ENCODE data around the gene TUT4. TPM values are rescaled to one million over a fixed set of nuclear protein-coding genes. Genes with fewer than 3 reads are reported as not detected.

Gene TUT4, protein sequence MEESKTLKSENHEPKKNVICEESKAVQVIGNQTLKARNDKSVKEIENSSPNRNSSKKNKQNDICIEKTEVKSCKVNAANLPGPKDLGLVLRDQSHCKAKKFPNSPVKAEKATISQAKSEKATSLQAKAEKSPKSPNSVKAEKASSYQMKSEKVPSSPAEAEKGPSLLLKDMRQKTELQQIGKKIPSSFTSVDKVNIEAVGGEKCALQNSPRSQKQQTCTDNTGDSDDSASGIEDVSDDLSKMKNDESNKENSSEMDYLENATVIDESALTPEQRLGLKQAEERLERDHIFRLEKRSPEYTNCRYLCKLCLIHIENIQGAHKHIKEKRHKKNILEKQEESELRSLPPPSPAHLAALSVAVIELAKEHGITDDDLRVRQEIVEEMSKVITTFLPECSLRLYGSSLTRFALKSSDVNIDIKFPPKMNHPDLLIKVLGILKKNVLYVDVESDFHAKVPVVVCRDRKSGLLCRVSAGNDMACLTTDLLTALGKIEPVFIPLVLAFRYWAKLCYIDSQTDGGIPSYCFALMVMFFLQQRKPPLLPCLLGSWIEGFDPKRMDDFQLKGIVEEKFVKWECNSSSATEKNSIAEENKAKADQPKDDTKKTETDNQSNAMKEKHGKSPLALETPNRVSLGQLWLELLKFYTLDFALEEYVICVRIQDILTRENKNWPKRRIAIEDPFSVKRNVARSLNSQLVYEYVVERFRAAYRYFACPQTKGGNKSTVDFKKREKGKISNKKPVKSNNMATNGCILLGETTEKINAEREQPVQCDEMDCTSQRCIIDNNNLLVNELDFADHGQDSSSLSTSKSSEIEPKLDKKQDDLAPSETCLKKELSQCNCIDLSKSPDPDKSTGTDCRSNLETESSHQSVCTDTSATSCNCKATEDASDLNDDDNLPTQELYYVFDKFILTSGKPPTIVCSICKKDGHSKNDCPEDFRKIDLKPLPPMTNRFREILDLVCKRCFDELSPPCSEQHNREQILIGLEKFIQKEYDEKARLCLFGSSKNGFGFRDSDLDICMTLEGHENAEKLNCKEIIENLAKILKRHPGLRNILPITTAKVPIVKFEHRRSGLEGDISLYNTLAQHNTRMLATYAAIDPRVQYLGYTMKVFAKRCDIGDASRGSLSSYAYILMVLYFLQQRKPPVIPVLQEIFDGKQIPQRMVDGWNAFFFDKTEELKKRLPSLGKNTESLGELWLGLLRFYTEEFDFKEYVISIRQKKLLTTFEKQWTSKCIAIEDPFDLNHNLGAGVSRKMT (N-terminal part only)
- total RNA-seq (2022; extraction: Qiagen RNA extraction): 29.5 to 41.3 TPM (median 31.6 TPM) in 5 replicates

DNA sequence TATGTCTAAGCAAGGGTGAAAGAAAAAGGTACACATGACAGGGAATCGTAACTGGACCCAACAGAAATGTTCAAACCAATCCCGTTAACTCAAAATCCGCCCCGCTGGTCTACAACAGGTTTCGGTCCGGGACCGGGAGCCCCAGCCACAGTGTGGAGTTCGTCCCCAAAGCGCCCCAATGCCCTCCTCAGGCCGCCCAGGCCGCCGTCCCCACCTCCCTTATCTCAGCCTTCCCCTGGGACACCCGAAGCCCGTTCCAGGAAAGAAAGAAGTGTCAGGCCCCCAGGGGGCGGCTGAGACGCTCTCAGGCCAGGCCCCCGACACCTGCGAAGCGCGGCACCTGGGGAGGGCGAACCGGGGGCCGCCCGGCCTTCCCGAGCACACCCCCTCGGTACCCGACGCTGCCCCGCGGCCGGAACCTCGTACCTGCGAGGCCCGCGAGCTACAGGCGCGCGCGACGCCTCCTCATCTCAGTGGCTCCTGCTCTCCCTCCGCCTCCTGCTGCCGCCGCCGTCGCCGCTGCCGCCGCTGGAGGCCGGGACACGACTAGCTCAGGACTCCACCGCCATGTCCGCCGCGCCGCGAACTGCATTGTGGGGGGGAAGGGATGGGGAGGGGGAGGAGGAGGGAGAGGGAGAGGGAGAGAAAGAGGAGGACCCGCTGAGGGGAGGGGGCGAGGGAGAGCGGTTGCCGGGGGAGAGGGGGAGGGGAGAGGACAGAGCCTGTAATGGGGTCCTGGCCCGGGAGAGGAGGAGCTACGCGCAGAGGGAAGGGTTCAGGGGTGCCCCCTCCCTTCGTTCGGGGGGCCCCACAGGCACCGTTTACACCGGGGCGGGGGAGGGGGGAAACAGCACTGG, at the start of gene TUT4:
Gene TUT4 (minus strand): TSS at position 588 of the 857 bp plus-strand sequence. CDS start 26,812 bp downstream, outside the sequence.

DNA sequence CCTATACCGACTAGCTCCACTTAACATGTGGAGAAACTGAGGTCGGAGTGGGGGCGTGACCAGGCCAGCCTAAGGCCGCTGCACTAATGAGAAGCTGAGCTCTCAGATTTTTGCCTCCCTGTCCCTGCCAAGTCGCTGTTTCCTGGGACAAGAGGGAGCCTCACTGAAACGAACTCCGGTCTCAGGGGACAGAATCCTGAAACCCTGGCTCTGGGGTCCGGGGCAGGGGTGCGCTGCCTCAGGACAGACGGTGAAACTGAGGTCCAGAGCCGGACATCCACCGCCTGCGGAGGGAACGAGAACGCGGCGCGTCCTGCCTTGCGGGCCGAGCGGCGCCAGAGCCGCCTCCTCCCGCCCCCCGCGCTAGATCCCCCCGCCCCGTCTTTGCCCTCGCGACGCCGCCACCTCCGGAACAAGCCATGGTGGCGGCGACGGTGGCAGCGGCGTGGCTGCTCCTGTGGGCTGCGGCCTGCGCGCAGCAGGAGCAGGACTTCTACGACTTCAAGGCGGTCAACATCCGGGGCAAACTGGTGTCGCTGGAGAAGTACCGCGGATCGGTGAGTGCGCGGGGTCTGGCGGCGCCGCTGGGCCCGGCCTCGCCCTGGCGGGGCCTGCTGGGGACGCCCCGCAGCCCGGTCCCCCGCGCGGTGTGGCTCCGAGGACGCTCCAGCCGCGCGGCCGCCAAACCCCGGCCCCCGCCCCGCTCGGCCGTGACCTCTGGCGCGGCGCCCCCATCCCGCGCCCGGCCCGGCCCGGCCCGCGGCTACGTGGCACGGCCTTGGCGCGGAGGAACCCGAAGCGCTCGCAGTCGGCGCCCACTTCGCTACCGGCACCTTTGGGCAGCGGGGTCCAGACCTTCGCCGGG, 49.3 kb upstream of the TUT4 start, which contains the start of gene GPX7:
Gene GPX7 (plus strand): TSS at position 381 of the 865 bp plus-strand sequence. CDS start 39 bp downstream, at position 420.

DNA sequence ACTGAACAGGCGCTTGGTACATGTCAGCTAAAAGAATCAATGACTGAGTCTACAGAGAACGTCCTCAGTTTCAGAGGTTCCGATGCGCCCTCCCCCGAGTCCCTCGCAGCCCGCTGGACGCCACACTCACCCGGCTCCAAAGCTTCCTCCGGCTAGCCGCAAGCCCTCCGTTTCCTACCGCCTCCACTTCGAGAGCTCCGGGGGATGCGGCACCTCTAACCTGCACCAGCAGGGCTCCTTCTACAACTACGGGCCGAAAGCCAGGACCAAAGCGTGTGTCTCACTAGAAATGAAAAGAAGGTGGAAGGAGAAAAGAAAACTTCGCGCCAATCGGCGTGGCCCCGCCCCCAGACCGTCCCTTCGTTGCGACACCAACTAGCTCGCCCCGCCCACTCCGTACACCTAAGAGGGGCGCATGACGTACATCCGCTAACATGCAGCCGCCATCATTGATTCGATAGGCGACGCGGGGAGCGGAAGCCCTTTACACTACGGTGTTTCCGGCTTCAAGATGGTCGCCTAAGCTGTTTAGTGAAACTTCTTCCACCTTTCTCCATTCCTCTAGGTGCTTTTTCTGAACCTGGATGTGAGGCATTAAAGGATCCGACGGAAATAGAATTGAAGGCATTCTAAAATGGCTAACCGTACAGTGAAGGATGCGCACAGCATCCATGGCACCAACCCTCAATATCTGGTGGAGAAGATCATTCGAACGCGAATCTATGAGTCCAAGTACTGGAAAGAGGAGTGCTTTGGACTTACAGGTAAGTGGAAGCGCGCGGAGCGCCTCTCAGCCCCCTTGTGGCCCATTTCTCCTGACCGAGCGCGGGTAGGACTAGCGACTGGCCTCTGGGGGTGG, 148.5 kb downstream of the TUT4 start, which contains the start of the genes ORC1 and PRPF38A:
Gene ORC1 (minus strand): TSS at position 308 of the 859 bp plus-strand sequence. CDS start 2,200 bp downstream, outside the sequence.
Gene PRPF38A (plus strand): TSS at position 487 of the 859 bp plus-strand sequence. CDS start 148 bp downstream, at position 635.

Other genes with a start within 250 kb of the TUT4 start
- gene CC2D1B, start 186.9 kb downstream of the TUT4 start, total RNA-seq (2022; extraction: Qiagen RNA extraction): 18.5 to 23.6 TPM (median 20.1 TPM) in 5 replicates
- 19.8 to 24.7 TPM (median 21.5 TPM) in 5 replicates for gene ORC1, start 148.7 kb downstream of the TUT4 start, total RNA-seq (2022; extraction: Qiagen RNA extraction)
- gene PRPF38A, start 148.5 kb downstream of the TUT4 start, total RNA-seq (2022; extraction: Qiagen RNA extraction): 19.5 to 23.3 TPM (median 21.8 TPM) in 5 replicates
- not detected in 5 replicates for gene GPX7, start 49.3 kb upstream of the TUT4 start, total RNA-seq (2022; extraction: Qiagen RNA extraction)
- gene SHISAL2A, start 80.1 kb upstream of the TUT4 start, total RNA-seq (2022; extraction: Qiagen RNA extraction): 0.33 to 0.86 TPM (median 0.47 TPM) in 5 replicates
- gene COA7, start 145.3 kb upstream of the TUT4 start, total RNA-seq (2022; extraction: Qiagen RNA extraction): 23.7 to 27.6 TPM (median 26.0 TPM) in 5 replicates
- 4.0 to 7.3 TPM (median 6.1 TPM) in 5 replicates for gene ZYG11B, start 173.4 kb upstream of the TUT4 start, total RNA-seq (2022; extraction: Qiagen RNA extraction)

Data from A549 treated with Hydrocortisone at 1 μM for 4 hours (cell line).